SK-N-SH treated with all-trans-retinoic acid at 6 μM for 48 hours (cell line): Measurements from ENCODE around the gene ACADL.

Experiments used
- ATAC-seq: fragments of 200-7000 bp; cut with Tn5 transposase; 3 replicates; pipeline ENCODE4 v1.9.1; 2020; ENCODE audit warnings: mild to moderate bottlenecking, moderate library complexity
- ARNTL ChIP-seq: fragments of 450-650 bp; formaldehyde crosslinking; IDR thresholded peaks from 2 replicates; pipeline ENCODE4 v1.5.0; 2020; ENCODE audit warnings: low read depth, mild to moderate bottlenecking, moderate library complexity, borderline replicate concordance
- BACH2 ChIP-seq: fragments of 250-450 bp; sonication (Bioruptor Pico); IDR thresholded peaks from 2 replicates; pipeline ENCODE4 v1.9.0; 2021; ENCODE audit warnings: mild to moderate bottlenecking, borderline replicate concordance
- CREB5 ChIP-seq: fragments of 250-450 bp; sonication (Bioruptor Pico); IDR thresholded peaks from 2 replicates; pipeline ENCODE4 v1.5.1; 2020; ENCODE audit warnings: low read depth, mild to moderate bottlenecking, moderate library complexity
- CSDC2 ChIP-seq: fragments of 250-450 bp; sonication (Bioruptor Pico); IDR thresholded peaks from 2 replicates; pipeline ENCODE4 v1.5.0; 2020; ENCODE audit warnings: mild to moderate bottlenecking, moderate library complexity
- ESRRG ChIP-seq: fragments of 250-450 bp; sonication (Bioruptor Pico); IDR thresholded peaks from 2 replicates; pipeline ENCODE4 v1.6.1; 2021; ENCODE audit warnings: mild to moderate bottlenecking
- GLIS3 ChIP-seq: fragments of 250-450 bp; sonication (Bioruptor Pico); IDR thresholded peaks from 2 replicates; pipeline ENCODE4 v1.5.0; 2020; ENCODE audit warnings: mild to moderate bottlenecking, moderate library complexity
- ISL1 ChIP-seq: fragments of 250-450 bp; sonication (Bioruptor Pico); IDR thresholded peaks from 2 replicates; pipeline ENCODE4 v2.1.2; 2022; ENCODE audit warnings: mild to moderate bottlenecking, moderate library complexity
- OSR1 ChIP-seq: fragments of 250-450 bp; sonication (Bioruptor Pico); IDR thresholded peaks from 2 replicates; pipeline ENCODE4 v1.8.0; 2022; ENCODE audit warnings: moderate library complexity, mild to moderate bottlenecking, inconsistent platforms
- PATZ1 ChIP-seq: fragments of 250-450 bp; sonication (Bioruptor Pico); IDR thresholded peaks from 2 replicates; pipeline ENCODE4 v1.8.0; 2020; ENCODE audit warnings: mild to moderate bottlenecking, moderate library complexity, borderline replicate concordance
- PPARA ChIP-seq: fragments of 250-450 bp; sonication (Bioruptor Pico); IDR thresholded peaks from 2 replicates; pipeline ENCODE4 v1.5.0; 2020; ENCODE audit warnings: mild to moderate bottlenecking, borderline replicate concordance
- TCF4 ChIP-seq: fragments of 250-450 bp; sonication (Bioruptor Pico); IDR thresholded peaks from 2 replicates; pipeline ENCODE4 v1.8.0; 2021; ENCODE audit warnings: mild to moderate bottlenecking, moderate library complexity, borderline replicate concordance
- TOX ChIP-seq: fragments of 250-450 bp; sonication (Bioruptor Pico); IDR thresholded peaks from 2 replicates; pipeline ENCODE4 v1.8.0; 2021; ENCODE audit warnings: mild to moderate bottlenecking, moderate library complexity, borderline replicate concordance
- ZC3H10 ChIP-seq: fragments of 250-450 bp; sonication (Bioruptor Pico); IDR thresholded peaks from 2 replicates; pipeline ENCODE4 v1.5.1; 2021; ENCODE audit warnings: mild to moderate bottlenecking, moderate library complexity
- ZFP3 ChIP-seq: fragments of 250-450 bp; sonication (Bioruptor Pico); IDR thresholded peaks from 2 replicates; pipeline ENCODE4 v1.5.0; 2020; ENCODE audit warnings: mild to moderate bottlenecking, moderate library complexity
- ZFP30 ChIP-seq: fragments of 450-650 bp; formaldehyde crosslinking; IDR thresholded peaks from 2 replicates; pipeline ENCODE4 v1.5.0; 2022; ENCODE audit warnings: mild to moderate bottlenecking, moderate library complexity
- ZNF565 ChIP-seq: fragments of 450-650 bp; formaldehyde crosslinking; conservative IDR thresholded peaks from 2 replicates; pipeline ENCODE4 v1.5.0; 2020; ENCODE audit warnings: low read depth, mild to moderate bottlenecking, moderate library complexity
- ZNF70 ChIP-seq: fragments of 450-650 bp; formaldehyde crosslinking; IDR thresholded peaks from 2 replicates; pipeline ENCODE4 v1.5.0; 2020; ENCODE audit warnings: mild to moderate bottlenecking, moderate library complexity
- ZNF8 ChIP-seq: fragments of 450-650 bp; formaldehyde crosslinking; IDR thresholded peaks from 2 replicates; pipeline ENCODE4 v1.5.0; 2020; ENCODE audit warnings: mild to moderate bottlenecking, moderate library complexity
- TF ChIP-seq, protein P1 (sequence below): fragments of 250-450 bp; sonication (Bioruptor Pico); IDR thresholded peaks from 2 replicates; pipeline ENCODE4 v1.5.0; 2020; ENCODE audit warnings: mild to moderate bottlenecking, moderate library complexity
- TF ChIP-seq, protein P2 (sequence below): fragments of 250-450 bp; sonication (Bioruptor Pico); IDR thresholded peaks from 2 replicates; pipeline ENCODE4 v1.8.0; 2021; ENCODE audit warnings: low read depth, mild to moderate bottlenecking, moderate library complexity, borderline replicate concordance
- TF ChIP-seq, protein P3 (sequence below): fragments of 250-450 bp; sonication (Bioruptor Pico); IDR thresholded peaks from 2 replicates; pipeline ENCODE4 v1.5.1; 2021; ENCODE audit warnings: mild to moderate bottlenecking, moderate library complexity

Gene ACADL

DNA sequence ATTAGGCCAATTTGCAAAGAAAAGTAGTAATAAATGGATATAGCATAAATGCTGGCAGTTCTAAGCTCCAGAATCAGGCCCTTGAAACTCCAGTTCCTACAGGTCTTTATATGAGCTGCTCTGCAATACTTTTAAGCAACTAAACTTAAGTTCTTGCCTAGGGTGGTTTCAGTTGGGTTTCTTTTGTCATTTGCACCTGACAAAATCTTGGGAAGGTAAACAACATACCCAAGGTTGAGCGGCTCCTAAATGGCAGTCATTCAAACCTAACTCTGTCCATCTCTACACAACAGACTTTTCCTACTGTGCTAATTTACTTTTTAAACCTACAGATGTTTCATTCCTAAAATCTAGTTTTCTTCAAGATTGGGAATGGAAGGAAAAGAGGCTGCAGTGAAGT is 44.8 kb downstream of the ACADL start:
- no peak for ATAC-seq
- TF ChIP-seq OSR1 (CRISPR knock-in tag): no peak
- TF ChIP-seq, protein P1, sequence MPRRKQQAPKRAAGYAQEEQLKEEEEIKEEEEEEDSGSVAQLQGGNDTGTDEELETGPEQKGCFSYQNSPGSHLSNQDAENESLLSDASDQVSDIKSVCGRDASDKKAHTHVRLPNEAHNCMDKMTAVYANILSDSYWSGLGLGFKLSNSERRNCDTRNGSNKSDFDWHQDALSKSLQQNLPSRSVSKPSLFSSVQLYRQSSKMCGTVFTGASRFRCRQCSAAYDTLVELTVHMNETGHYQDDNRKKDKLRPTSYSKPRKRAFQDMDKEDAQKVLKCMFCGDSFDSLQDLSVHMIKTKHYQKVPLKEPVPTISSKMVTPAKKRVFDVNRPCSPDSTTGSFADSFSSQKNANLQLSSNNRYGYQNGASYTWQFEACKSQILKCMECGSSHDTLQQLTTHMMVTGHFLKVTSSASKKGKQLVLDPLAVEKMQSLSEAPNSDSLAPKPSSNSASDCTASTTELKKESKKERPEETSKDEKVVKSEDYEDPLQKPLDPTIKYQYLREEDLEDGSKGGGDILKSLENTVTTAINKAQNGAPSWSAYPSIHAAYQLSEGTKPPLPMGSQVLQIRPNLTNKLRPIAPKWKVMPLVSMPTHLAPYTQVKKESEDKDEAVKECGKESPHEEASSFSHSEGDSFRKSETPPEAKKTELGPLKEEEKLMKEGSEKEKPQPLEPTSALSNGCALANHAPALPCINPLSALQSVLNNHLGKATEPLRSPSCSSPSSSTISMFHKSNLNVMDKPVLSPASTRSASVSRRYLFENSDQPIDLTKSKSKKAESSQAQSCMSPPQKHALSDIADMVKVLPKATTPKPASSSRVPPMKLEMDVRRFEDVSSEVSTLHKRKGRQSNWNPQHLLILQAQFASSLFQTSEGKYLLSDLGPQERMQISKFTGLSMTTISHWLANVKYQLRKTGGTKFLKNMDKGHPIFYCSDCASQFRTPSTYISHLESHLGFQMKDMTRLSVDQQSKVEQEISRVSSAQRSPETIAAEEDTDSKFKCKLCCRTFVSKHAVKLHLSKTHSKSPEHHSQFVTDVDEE: no peak
- TF ChIP-seq ISL1: no peak
- TF ChIP-seq ZNF70 (CRISPR knock-in tag): no peak
- TF ChIP-seq, protein P2, sequence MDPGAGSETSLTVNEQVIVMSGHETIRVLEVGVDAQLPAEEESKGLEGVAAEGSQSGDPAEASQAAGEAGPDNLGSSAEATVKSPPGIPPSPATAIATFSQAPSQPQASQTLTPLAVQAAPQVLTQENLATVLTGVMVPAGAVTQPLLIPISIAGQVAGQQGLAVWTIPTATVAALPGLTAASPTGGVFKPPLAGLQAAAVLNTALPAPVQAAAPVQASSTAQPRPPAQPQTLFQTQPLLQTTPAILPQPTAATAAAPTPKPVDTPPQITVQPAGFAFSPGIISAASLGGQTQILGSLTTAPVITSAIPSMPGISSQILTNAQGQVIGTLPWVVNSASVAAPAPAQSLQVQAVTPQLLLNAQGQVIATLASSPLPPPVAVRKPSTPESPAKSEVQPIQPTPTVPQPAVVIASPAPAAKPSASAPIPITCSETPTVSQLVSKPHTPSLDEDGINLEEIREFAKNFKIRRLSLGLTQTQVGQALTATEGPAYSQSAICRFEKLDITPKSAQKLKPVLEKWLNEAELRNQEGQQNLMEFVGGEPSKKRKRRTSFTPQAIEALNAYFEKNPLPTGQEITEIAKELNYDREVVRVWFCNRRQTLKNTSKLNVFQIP (CRISPR knock-in tag): no peak
- no peak for TF ChIP-seq PPARA (CRISPR knock-in tag)
- TF ChIP-seq TOX (CRISPR knock-in tag): no peak
- TF ChIP-seq ZFP3 (CRISPR knock-in tag): no peak
- TF ChIP-seq, protein P3, sequence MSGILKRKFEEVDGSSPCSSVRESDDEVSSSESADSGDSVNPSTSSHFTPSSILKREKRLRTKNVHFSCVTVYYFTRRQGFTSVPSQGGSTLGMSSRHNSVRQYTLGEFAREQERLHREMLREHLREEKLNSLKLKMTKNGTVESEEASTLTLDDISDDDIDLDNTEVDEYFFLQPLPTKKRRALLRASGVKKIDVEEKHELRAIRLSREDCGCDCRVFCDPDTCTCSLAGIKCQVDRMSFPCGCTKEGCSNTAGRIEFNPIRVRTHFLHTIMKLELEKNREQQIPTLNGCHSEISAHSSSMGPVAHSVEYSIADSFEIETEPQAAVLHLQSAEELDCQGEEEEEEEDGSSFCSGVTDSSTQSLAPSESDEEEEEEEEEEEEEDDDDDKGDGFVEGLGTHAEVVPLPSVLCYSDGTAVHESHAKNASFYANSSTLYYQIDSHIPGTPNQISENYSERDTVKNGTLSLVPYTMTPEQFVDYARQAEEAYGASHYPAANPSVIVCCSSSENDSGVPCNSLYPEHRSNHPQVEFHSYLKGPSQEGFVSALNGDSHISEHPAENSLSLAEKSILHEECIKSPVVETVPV (CRISPR knock-in tag): no peak
- TF ChIP-seq CREB5 (CRISPR knock-in tag): no peak
- no peak for TF ChIP-seq ZNF8 (CRISPR knock-in tag)
- no peak for TF ChIP-seq ZNF565 (CRISPR knock-in tag)
- TF ChIP-seq TCF4 (CRISPR knock-in tag): no peak
- TF ChIP-seq ESRRG (CRISPR knock-in tag): no peak
- TF ChIP-seq ARNTL (CRISPR knock-in tag): no peak
- no peak for TF ChIP-seq CSDC2
- no peak for TF ChIP-seq GLIS3 (CRISPR knock-in tag)
- no peak for TF ChIP-seq ZC3H10 (CRISPR knock-in tag)

DNA sequence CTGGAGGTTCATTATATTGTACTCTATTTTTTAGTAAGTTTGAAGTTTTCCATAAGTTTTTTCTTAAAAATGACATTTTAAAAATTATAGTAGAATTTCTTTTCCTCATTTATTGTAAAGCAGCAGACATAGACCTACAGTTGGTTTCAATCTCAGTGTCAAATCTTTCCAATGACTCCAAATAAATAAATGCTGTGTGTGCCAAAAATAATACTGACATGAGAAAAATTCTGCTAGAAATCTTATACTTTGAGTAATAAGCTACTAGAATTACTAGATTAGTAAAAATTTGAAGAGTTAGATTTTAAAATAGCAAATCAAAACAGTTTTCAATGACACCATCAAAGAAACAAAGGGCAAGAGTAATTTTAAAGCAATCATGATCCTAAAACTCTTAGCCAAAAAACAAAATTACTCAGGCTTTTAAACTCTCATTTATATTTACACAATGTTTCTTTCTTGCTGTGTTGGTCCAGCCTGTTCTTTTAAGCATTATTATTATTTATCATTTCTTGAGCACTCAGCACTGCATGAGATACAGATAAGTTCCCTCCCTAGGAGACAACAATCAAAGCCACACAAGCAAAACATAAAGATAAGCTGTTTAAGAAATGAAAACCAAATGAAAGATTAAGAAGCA is 45.8 kb downstream of the ACADL start:
- ATAC-seq: no peak
- TF ChIP-seq ARNTL (CRISPR knock-in tag): no peak
- TF ChIP-seq CSDC2: no peak
- no peak for TF ChIP-seq OSR1 (CRISPR knock-in tag)
- no peak for TF ChIP-seq ZNF565 (CRISPR knock-in tag)
- TF ChIP-seq, protein P3 (CRISPR knock-in tag): no peak

- ATAC-seq: no peak
- TF ChIP-seq ZNF565 (CRISPR knock-in tag) (no peak), ZNF70 (CRISPR knock-in tag) (no peak), ARNTL (CRISPR knock-in tag) (no peak), BACH2 (CRISPR knock-in tag) (no peak), ZFP3 (CRISPR knock-in tag) (no peak), CREB5 (CRISPR knock-in tag) (no peak), PPARA (CRISPR knock-in tag) (no peak), ZFP30 (CRISPR knock-in tag) (no peak), ZC3H10 (CRISPR knock-in tag) (no peak), OSR1 (CRISPR knock-in tag) (no peak), GLIS3 (CRISPR knock-in tag) (no peak), PATZ1 (CRISPR knock-in tag) (no peak)
- TF ChIP-seq, protein P1: no peak
Observed at GRCh38 chr2:210177769-210178168, 47.5 kb downstream of the ACADL start.
